Uterus (tissue), 4 donors: Measurements from ENCODE around the gene CAPZA2. TPM values are rescaled to one million over a fixed set of nuclear protein-coding genes. Genes with fewer than 3 reads are reported as not detected.

Experiments used
- DNase-seq, 2 donors: peaks; one replicate each; pipeline ENCODE4 v3.0.0-alpha.2; 2019 to 2020
- H3K27ac ChIP-seq, 2 donors: fragments of 200-600 bp; sonication (generic); 1 replicate in 1 of 2; 2 replicates in 1 of 2; pipeline ENCODE4 v1.5.1; 2016 to 2018
- H3K27me3 ChIP-seq, 2 donors: fragments of 200-600 bp; sonication (generic); one replicate each; pipeline ENCODE4 v1.5.1; 2018 to 2019; ENCODE audit warnings: control low read depth in 1 of 2
- H3K36me3 ChIP-seq, 2 donors: fragments of 200-600 bp; sonication (generic); one replicate each; pipeline ENCODE4 v1.5.1; 2019; ENCODE audit warnings: control low read depth in 1 of 2
- H3K4me1 ChIP-seq, 2 donors: fragments of 200-600 bp; sonication (generic); one replicate each; pipeline ENCODE4 v1.5.1; 2018 to 2019; ENCODE audit warnings: control low read depth in 1 of 2
- H3K4me3 ChIP-seq, 2 donors: fragments of 200-600 bp; sonication (generic); 1 replicate in 1 of 2; 2 replicates in 1 of 2; pipeline ENCODE4 v1.5.1; 2018 to 2019; ENCODE audit warnings: mild to moderate bottlenecking in 1 of 2
- H3K9me3 ChIP-seq, 2 donors: fragments of 200-600 bp; sonication (generic); one replicate each; pipeline ENCODE4 v1.5.1; 2019; ENCODE audit warnings: control low read depth in 1 of 2
- CTCF ChIP-seq, 4 experiments: fragments of 200-600 bp in 2 of 4; fragments of 450-650 bp in 2 of 4; sonication (generic) in 2 of 4; IDR thresholded peaks; one replicate each; pipeline ENCODE4 v1.5.1; 2016 to 2019; ENCODE audit warnings: antibody characterized with exemption in 4 of 4, mild to moderate bottlenecking in 2 of 4, moderate library complexity in 1 of 4
- POLR2A ChIP-seq, 2 donors: fragments of 450-650 bp; IDR thresholded peaks; one replicate each; pipeline ENCODE4 v1.6.1; 2016; ENCODE audit warnings: antibody characterized with exemption in 2 of 2, mild to moderate bottlenecking in 1 of 2, moderate library complexity in 1 of 2
- intact Hi-C: fragments of 100-400 bp; cut with DNase I; formaldehyde crosslinking; loops from one replicate; pipeline ENCODE4 v1.15.1; 2023; ENCODE audit warnings: low total_unique reads
- total RNA-seq, 4 donors: library from RNA; depleted of rRNA in 3 of 4; stranded (reverse); fragments of >200 nt in 3 of 4; gene quantifications; one replicate each; pipeline versions ENCODE4 v1.1.0 to v1.2.4, GENCODE V29; 2014 to 2023
- donor health status: DM: yes; HTN: yes; CAD: no.

The CAPZA2 gene
- total RNA-seq, 4 donors from 2014 or later, result 142 to 467 (median 219) TPM

GRCh38 chr7:116885724-116886123 is 23.3 kb downstream of the CAPZA2 start:
- DNase-seq, result no peak
- no peak for TF ChIP-seq CTCF (IDR thresholded peaks at IDR 0.05)
- TF ChIP-seq POLR2A (IDR thresholded peaks at IDR 0.05), result no peak
- H3K36me3 ChIP-seq, result no peaks in the 10 kb centered on the region
- no peak overlapping the region for H3K27ac ChIP-seq
- no peak overlapping the region for H3K4me3 ChIP-seq
- peaks cover 0 to 4% of the 10 kb centered on the region in 2 donors for H3K4me1 ChIP-seq
- intact Hi-C loops, result no loop called here
- no peaks in the 10 kb centered on the region for H3K9me3 ChIP-seq
- no peaks in the 10 kb centered on the region for H3K27me3 ChIP-seq

- Histone ChIP-seq H3K9me3 (no peaks in the 10 kb centered on the region), H3K27ac (no peak overlapping the region), H3K4me1 (peaks cover 0 to 4% of the 10 kb centered on the region in 2 donors), H3K36me3 (no peaks in the 10 kb centered on the region), H3K27me3 (no peaks in the 10 kb centered on the region), H3K4me3 (no peak overlapping the region)
- intact Hi-C loops, result no loop called here
- TF ChIP-seq POLR2A (IDR thresholded peaks at IDR 0.05) (no peak), CTCF (IDR thresholded peaks at IDR 0.05) (no peak)
- no peak for DNase-seq
These were observed 24.3 kb downstream of the CAPZA2 start for GRCh38 chr7:116886543-116887156.

- Histone ChIP-seq H3K9me3 (no peaks in the 10 kb centered on the region), H3K27me3 (no peaks in the 10 kb centered on the region), H3K36me3 (no peaks in the 10 kb centered on the region), H3K4me1 (peaks cover 0 to 4% of the 10 kb centered on the region in 2 donors), H3K27ac (no peak overlapping the region), H3K4me3 (no peak overlapping the region)
- TF ChIP-seq POLR2A (IDR thresholded peaks at IDR 0.05) (no peak), CTCF (IDR thresholded peaks at IDR 0.05) (no peak)
- DNase-seq, result no peak
- intact Hi-C loops, result no loop called here
These were observed 26.5 kb downstream of the CAPZA2 start for GRCh38 chr7:116888895-116889294.

GRCh38 chr7:116895849-116896248 is 33.5 kb downstream of the CAPZA2 start:
- no peak overlapping the region for H3K27ac ChIP-seq
- no peak overlapping the region for H3K4me3 ChIP-seq
- no peaks in the 10 kb centered on the region for H3K4me1 ChIP-seq
- H3K36me3 ChIP-seq, result no peaks in the 10 kb centered on the region
- H3K27me3 ChIP-seq, result no peaks in the 10 kb centered on the region
- no peak for DNase-seq
- no peaks in the 10 kb centered on the region for H3K9me3 ChIP-seq
- TF ChIP-seq POLR2A (IDR thresholded peaks at IDR 0.05) (no peak), CTCF (IDR thresholded peaks at IDR 0.05) (no peak)
- intact Hi-C loops, result no loop called here

GRCh38 chr7:116897661-116898060 is 35.3 kb downstream of the CAPZA2 start:
- Histone ChIP-seq H3K36me3 (no peaks in the 10 kb centered on the region), H3K4me1 (no peaks in the 10 kb centered on the region), H3K4me3 (no peak overlapping the region), H3K27ac (no peak overlapping the region), H3K27me3 (no peaks in the 10 kb centered on the region), H3K9me3 (no peaks in the 10 kb centered on the region)
- no peak for TF ChIP-seq CTCF (IDR thresholded peaks at IDR 0.05)
- TF ChIP-seq POLR2A (IDR thresholded peaks at IDR 0.05), result no peak
- no peak for DNase-seq
- intact Hi-C loops, result no loop called here
